Measurements from ENCODE around the gene LMX1A. TPM values are rescaled to one million over a fixed set of nuclear protein-coding genes. Genes with fewer than 3 reads are reported as not detected.

Gene LMX1A
- polyA plus RNA-seq, 1 donor (not counting 4 experiments of a cell fraction or from before 2014, with no cell fraction given), result not detected

DNA sequence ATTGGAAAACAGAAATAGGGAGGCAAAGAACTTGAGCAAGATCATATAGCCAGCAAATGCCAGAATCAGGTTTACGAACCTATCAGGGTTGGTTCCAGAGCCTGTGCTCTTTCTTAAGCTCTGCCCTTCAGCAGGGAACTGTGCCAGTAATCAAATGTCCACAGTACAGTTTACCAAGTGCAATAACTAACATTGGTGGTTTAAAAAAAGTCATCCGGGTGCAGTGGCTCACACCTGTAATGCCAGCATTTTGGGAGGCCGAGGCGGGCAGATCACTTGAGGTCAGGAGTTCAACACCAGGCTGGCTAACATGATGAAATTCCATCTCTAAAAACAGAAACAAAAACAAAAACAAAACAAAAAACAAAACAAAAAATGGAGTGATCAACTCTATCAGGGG, 182.7 kb downstream of the LMX1A start:
- TF ChIP-seq, protein P1, sequence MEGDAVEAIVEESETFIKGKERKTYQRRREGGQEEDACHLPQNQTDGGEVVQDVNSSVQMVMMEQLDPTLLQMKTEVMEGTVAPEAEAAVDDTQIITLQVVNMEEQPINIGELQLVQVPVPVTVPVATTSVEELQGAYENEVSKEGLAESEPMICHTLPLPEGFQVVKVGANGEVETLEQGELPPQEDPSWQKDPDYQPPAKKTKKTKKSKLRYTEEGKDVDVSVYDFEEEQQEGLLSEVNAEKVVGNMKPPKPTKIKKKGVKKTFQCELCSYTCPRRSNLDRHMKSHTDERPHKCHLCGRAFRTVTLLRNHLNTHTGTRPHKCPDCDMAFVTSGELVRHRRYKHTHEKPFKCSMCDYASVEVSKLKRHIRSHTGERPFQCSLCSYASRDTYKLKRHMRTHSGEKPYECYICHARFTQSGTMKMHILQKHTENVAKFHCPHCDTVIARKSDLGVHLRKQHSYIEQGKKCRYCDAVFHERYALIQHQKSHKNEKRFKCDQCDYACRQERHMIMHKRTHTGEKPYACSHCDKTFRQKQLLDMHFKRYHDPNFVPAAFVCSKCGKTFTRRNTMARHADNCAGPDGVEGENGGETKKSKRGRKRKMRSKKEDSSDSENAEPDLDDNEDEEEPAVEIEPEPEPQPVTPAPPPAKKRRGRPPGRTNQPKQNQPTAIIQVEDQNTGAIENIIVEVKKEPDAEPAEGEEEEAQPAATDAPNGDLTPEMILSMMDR (optimal IDR thresholded peaks at IDR 0.05 in 1 of 3, IDR thresholded peaks at IDR 0.05 in 1 of 3, conservative IDR thresholded peaks at IDR 0.05 in 1 of 3; ENCODE audit: extremely low read depth in 1 of 3, insufficient read depth in 2 of 3, low read length in 3 of 3), result no peak
- no peak for TF ChIP-seq EZH2 (IDR thresholded peaks at IDR 0.05; ENCODE audit: low read length)
- H2AFZ ChIP-seq (ENCODE audit: control insufficient read depth, low read length), result no peak overlapping the region
- FAIRE-seq, result no peak

DNA sequence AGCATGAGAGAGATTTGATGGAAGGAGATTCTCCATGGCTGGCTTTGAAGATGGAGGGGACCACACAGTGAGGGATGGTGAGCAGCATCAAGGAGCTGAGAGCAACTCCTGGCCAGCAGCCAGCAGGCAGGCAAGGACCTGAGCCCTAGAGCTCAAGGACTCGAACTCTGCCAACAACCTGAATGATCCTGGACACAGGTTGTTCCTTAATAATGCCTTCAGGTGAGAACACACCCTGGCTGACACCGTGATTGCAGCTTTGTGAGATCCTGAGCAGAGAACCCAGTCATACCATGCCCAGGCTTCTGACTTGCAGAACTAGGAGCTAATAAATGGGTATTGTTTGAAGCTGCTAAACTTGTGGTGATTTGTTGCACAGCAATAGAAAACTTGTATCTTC, 183.1 kb downstream of the LMX1A start:
- no peak overlapping the region for H2AFZ ChIP-seq (ENCODE audit: control insufficient read depth, low read length)
- H3K27me3 ChIP-seq (ENCODE audit: control insufficient read depth, extremely low read depth, insufficient read depth, low read length), result no peaks in the 10 kb centered on the region
- H3K4me3 ChIP-seq (ENCODE audit: control insufficient read depth in 2 of 3, extremely low read depth in 1 of 3, insufficient read depth in 2 of 3, low read depth in 1 of 3, low read length in 3 of 3), result no peak overlapping the region
- H3K4me1 ChIP-seq (ENCODE audit: control insufficient read depth, extremely low read depth, insufficient read depth, low read length), result peaks cover 22% of the 10 kb centered on the region
- no peaks in the 10 kb centered on the region for H3K9me3 ChIP-seq (ENCODE audit: control insufficient read depth, low read depth, low read length)
- FAIRE-seq (peak; percentile 67), DNase-seq (ENCODE audit: low read depth, low spot score) (peak; percentile 48)
- no peak overlapping the region for H3K27ac ChIP-seq (ENCODE audit: control insufficient read depth, insufficient read depth, low read length)
- no peaks in the 10 kb centered on the region for H4K20me1 ChIP-seq (ENCODE audit: control insufficient read depth, extremely low read depth, insufficient read depth, low read length)
- H3K79me2 ChIP-seq (ENCODE audit: control insufficient read depth, insufficient read depth, low read length), result no peaks in the 10 kb centered on the region
- TF ChIP-seq EZH2 (IDR thresholded peaks at IDR 0.05; ENCODE audit: low read length), result no peak
- TF ChIP-seq, protein P1 (optimal IDR thresholded peaks at IDR 0.05 in 1 of 3, IDR thresholded peaks at IDR 0.05 in 1 of 3, conservative IDR thresholded peaks at IDR 0.05 in 1 of 3; ENCODE audit: extremely low read depth in 1 of 3, insufficient read depth in 2 of 3, low read length in 3 of 3), result no peak
- dilution Hi-C loops (cut with MboI; ENCODE audit: extremely low pct_ligation_motif_present, low sequenced_read_pairs), result no loop called here
- H3K9me1 ChIP-seq (ENCODE audit: control insufficient read depth, extremely low read depth, insufficient read depth, low read length), result no peaks in the 10 kb centered on the region
- no peaks in the 10 kb centered on the region for H3K36me3 ChIP-seq (ENCODE audit: control insufficient read depth in 2 of 2, extremely low read depth in 1 of 2, insufficient read depth in 2 of 2, low read length in 2 of 2)
- no peak overlapping the region for H3K9ac ChIP-seq (ENCODE audit: control insufficient read depth, extremely low read depth, insufficient read depth, low read length)
- H3K4me2 ChIP-seq (ENCODE audit: control insufficient read depth, extremely low read depth, insufficient read depth, low read depth, low read length), result peak overlapping the region; percentile 7

More for the DNA sequence above, 182.7 kb downstream of the LMX1A start:
- H3K4me3 ChIP-seq (ENCODE audit: control insufficient read depth in 2 of 3, extremely low read depth in 1 of 3, insufficient read depth in 2 of 3, low read depth in 1 of 3, low read length in 3 of 3), result no peak overlapping the region
- no peaks in the 10 kb centered on the region for H4K20me1 ChIP-seq (ENCODE audit: control insufficient read depth, extremely low read depth, insufficient read depth, low read length)
- DNase-seq (ENCODE audit: low read depth, low spot score), result no peak
- dilution Hi-C loops (cut with MboI; ENCODE audit: extremely low pct_ligation_motif_present, low sequenced_read_pairs), result no loop called here
- no peaks in the 10 kb centered on the region for H3K27me3 ChIP-seq (ENCODE audit: control insufficient read depth, extremely low read depth, insufficient read depth, low read length)
- no peaks in the 10 kb centered on the region for H3K79me2 ChIP-seq (ENCODE audit: control insufficient read depth, insufficient read depth, low read length)
- H3K4me2 ChIP-seq (ENCODE audit: control insufficient read depth, extremely low read depth, insufficient read depth, low read depth, low read length), result peak overlapping the region; percentile 7
- H3K9me1 ChIP-seq (ENCODE audit: control insufficient read depth, extremely low read depth, insufficient read depth, low read length), result no peaks in the 10 kb centered on the region
- no peak overlapping the region for H3K27ac ChIP-seq (ENCODE audit: control insufficient read depth, insufficient read depth, low read length)
- no peaks in the 10 kb centered on the region for H3K9me3 ChIP-seq (ENCODE audit: control insufficient read depth, low read depth, low read length)
- H3K9ac ChIP-seq (ENCODE audit: control insufficient read depth, extremely low read depth, insufficient read depth, low read length), result no peak overlapping the region
- no peaks in the 10 kb centered on the region for H3K36me3 ChIP-seq (ENCODE audit: control insufficient read depth in 2 of 2, extremely low read depth in 1 of 2, insufficient read depth in 2 of 2, low read length in 2 of 2)
- H3K4me1 ChIP-seq (ENCODE audit: control insufficient read depth, extremely low read depth, insufficient read depth, low read length), result peaks cover 18% of the 10 kb centered on the region

Measured in keratinocyte (primary cell).